Trophoblast cell (in vitro differentiated cells and primary cell): ENCODE results near the gene CALN1.

ENCODE experiments used
- DNase-seq, 2 donors: peaks; one replicate each; pipeline ENCODE4 v3.0.0-alpha.2; 2016
- H2AFZ ChIP-seq: 2 replicates; pipeline ENCODE4 v1.6.1; 2013; ENCODE audit warnings: low read length, moderate library complexity, mild to moderate bottlenecking; ENCODE audit not compliant: insufficient read depth, poor library complexity
- H2AK5ac ChIP-seq: 2 replicates; pipeline ENCODE4 v1.6.1; 2013; ENCODE audit warnings: mild to moderate bottlenecking, low read length
- H2BK120ac ChIP-seq: 2 replicates; pipeline ENCODE4 v1.6.1; 2013; ENCODE audit warnings: low read length, mild to moderate bottlenecking, moderate library complexity; ENCODE audit not compliant: insufficient read depth, poor library complexity
- H2BK12ac ChIP-seq: 2 replicates; pipeline ENCODE4 v1.6.1; 2013; ENCODE audit warnings: mild to moderate bottlenecking, low read length, moderate library complexity
- H2BK5ac ChIP-seq: 2 replicates; pipeline ENCODE4 v1.6.1; 2013; ENCODE audit warnings: low read length, low read depth, moderate library complexity, mild to moderate bottlenecking; ENCODE audit not compliant: poor library complexity
- H3K14ac ChIP-seq: 2 replicates; pipeline ENCODE4 v1.6.1; 2013; ENCODE audit warnings: mild to moderate bottlenecking, low read length
- H3K18ac ChIP-seq: 2 replicates; pipeline ENCODE4 v1.6.1; 2013; ENCODE audit warnings: mild to moderate bottlenecking, low read length
- H3K23ac ChIP-seq: 2 replicates; pipeline ENCODE4 v1.6.1; 2013; ENCODE audit warnings: low read length
- H3K27ac ChIP-seq: 2 replicates; pipeline ENCODE4 v1.5.1; 2013; ENCODE audit warnings: low read depth, mild to moderate bottlenecking, inconsistent platforms, low read length, moderate library complexity
- H3K27me3 ChIP-seq: 2 replicates; pipeline ENCODE4 v1.6.1; 2013; ENCODE audit warnings: inconsistent platforms, mild to moderate bottlenecking, low read length, moderate library complexity; ENCODE audit not compliant: insufficient read depth
- H3K36me3 ChIP-seq, 2 experiments: 1 replicate in 1 of 2; 2 replicates in 1 of 2; pipeline ENCODE4 v1.6.1; 2013; ENCODE audit warnings: low read length in 2 of 2, mild to moderate bottlenecking in 2 of 2, moderate library complexity in 1 of 2; ENCODE audit not compliant: insufficient read depth in 2 of 2, control insufficient read depth in 1 of 2
- H3K4ac ChIP-seq: 2 replicates; pipeline ENCODE4 v1.6.1; 2013; ENCODE audit warnings: low read depth, mild to moderate bottlenecking, low read length, moderate library complexity
- H3K4me1 ChIP-seq, 2 experiments: 1 replicate in 1 of 2; 2 replicates in 1 of 2; pipeline ENCODE4 v1.6.1; 2013; ENCODE audit warnings: low read length in 2 of 2, mild to moderate bottlenecking in 2 of 2, moderate library complexity in 1 of 2; ENCODE audit not compliant: insufficient read depth in 2 of 2, control insufficient read depth in 1 of 2
- H3K4me2 ChIP-seq: 2 replicates; pipeline ENCODE4 v1.6.1; 2013; ENCODE audit warnings: inconsistent platforms, mild to moderate bottlenecking, low read length, moderate library complexity
- H3K4me3 ChIP-seq: 2 replicates; pipeline ENCODE4 v1.5.1; 2013; ENCODE audit warnings: mild to moderate bottlenecking, low read depth, low read length, inconsistent platforms
- H3K79me1 ChIP-seq: one replicate; pipeline ENCODE4 v1.6.1; 2013; ENCODE audit warnings: low read length
- H3K79me2 ChIP-seq: 2 replicates; pipeline ENCODE4 v1.6.1; 2013; ENCODE audit warnings: low read length, mild to moderate bottlenecking; ENCODE audit not compliant: control insufficient read depth, insufficient read depth, poor library complexity
- H3K9ac ChIP-seq: 2 replicates; pipeline ENCODE4 v1.6.1; 2013; ENCODE audit warnings: mild to moderate bottlenecking, low read length
- H3K9me3 ChIP-seq: 2 replicates; pipeline ENCODE4 v1.6.1; 2013; ENCODE audit warnings: low read depth, mild to moderate bottlenecking, control low read depth, inconsistent platforms, low read length; ENCODE audit not compliant: insufficient read depth
- H4K12ac ChIP-seq: 2 replicates; pipeline ENCODE4 v1.6.1; 2013; ENCODE audit warnings: low read depth, mild to moderate bottlenecking, low read length, moderate library complexity
- H4K8ac ChIP-seq: 2 replicates; pipeline ENCODE4 v1.6.1; 2013; ENCODE audit warnings: low read depth, mild to moderate bottlenecking, low read length, moderate library complexity
- H4K91ac ChIP-seq: one replicate; pipeline ENCODE4 v1.6.1; 2013; ENCODE audit warnings: low read depth, mild to moderate bottlenecking, low read length, moderate library complexity
- WGBS: extraction: QIAGEN DNeasy Blood & Tissue Kit; methylation state at CpG from one replicate; pipeline ENCODE4 v1.1.7; 2013; ENCODE audit warnings: missing lambda C conversion rate; ENCODE audit not compliant: insufficient read length, insufficient coverage; ENCODE audit errors: extremely low coverage; 5-methylcytosine and 5-hydroxymethylcytosine counted together

Gene CALN1

DNA sequence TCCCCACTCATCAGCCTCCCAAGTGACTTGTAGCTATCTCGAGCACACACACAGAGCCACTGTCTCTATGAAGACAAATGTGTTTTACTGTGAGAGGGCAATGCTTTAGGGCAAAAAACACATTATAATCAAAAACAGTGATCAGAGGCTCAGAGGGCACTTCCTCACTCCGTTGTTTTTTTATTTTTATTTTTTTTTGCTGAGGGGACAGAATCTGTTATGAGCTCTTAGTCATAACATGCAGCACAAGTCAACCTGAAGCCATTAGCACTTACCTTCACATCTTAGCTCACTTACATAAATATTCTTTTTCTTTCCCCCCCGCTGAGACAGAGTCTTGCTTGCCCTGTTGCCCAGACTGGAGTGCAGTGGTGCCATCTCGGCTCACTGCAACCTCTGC lies 157.7 kb downstream of the CALN1 start:
- H3K4ac ChIP-seq, result no peak overlapping the region
- no peaks in the 10 kb centered on the region for H3K79me1 ChIP-seq
- H4K91ac ChIP-seq, result no peak overlapping the region
- H3K27ac ChIP-seq, result no peak overlapping the region
- H3K79me2 ChIP-seq, result no peaks in the 10 kb centered on the region
- DNase-seq, result no peak
- H2AK5ac ChIP-seq, result no peak overlapping the region
- H4K8ac ChIP-seq, result no peak overlapping the region
- H3K36me3 ChIP-seq, result no peaks in the 10 kb centered on the region
- no peak overlapping the region for H2BK5ac ChIP-seq
- H2BK120ac ChIP-seq, result no peak overlapping the region
- no peaks in the 10 kb centered on the region for H3K4me1 ChIP-seq
- no peak overlapping the region for H3K23ac ChIP-seq
- no peak overlapping the region for H2BK12ac ChIP-seq
- no peak overlapping the region for H4K12ac ChIP-seq
- H2AFZ ChIP-seq, result no peak overlapping the region
- no peak overlapping the region for H3K4me2 ChIP-seq
- H3K18ac ChIP-seq, result no peak overlapping the region
- H3K27me3 ChIP-seq, result no peaks in the 10 kb centered on the region
- no peak overlapping the region for H3K14ac ChIP-seq
- H3K9ac ChIP-seq, result no peak overlapping the region
- no peak overlapping the region for H3K4me3 ChIP-seq
- peaks cover 5% of the 10 kb centered on the region for H3K9me3 ChIP-seq
- no CpG with 5 or more reads among the region's 4 CpGs for WGBS

DNA sequence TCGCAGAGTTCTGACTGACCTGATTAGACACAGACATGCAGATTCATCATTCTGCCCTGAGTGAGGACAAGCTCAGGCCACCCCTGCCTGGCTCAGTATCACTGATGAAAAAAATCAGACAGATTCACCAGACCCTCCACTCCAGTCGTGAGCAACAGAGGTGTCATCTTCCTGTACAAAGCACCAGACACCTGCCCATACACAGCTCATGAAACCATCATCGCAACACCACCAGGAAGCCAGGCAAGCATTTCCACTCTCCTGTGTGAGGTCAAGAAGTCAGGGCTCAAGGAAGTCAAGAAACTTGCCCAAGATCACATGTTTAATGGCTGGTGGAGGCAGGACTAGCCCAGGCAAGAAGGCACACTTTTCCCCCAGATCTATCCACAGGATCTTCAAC lies 163.0 kb downstream of the CALN1 start:
- no peaks in the 10 kb centered on the region for H3K27me3 ChIP-seq
- no peak overlapping the region for H2BK120ac ChIP-seq
- H2BK12ac ChIP-seq, result no peak overlapping the region
- H3K18ac ChIP-seq, result no peak overlapping the region
- DNase-seq, result no peak
- H3K79me2 ChIP-seq, result no peaks in the 10 kb centered on the region
- no peak overlapping the region for H3K4me2 ChIP-seq
- no peaks in the 10 kb centered on the region for H3K36me3 ChIP-seq
- no peaks in the 10 kb centered on the region for H3K79me1 ChIP-seq
- H4K91ac ChIP-seq, result no peak overlapping the region
- H3K4me3 ChIP-seq, result no peak overlapping the region
- no peak overlapping the region for H4K12ac ChIP-seq
- no peak overlapping the region for H2AFZ ChIP-seq
- no peak overlapping the region for H4K8ac ChIP-seq
- H3K9ac ChIP-seq, result no peak overlapping the region
- H3K27ac ChIP-seq, result no peak overlapping the region
- H3K9me3 ChIP-seq, result peaks cover 8% of the 10 kb centered on the region
- H2AK5ac ChIP-seq, result no peak overlapping the region
- no peak overlapping the region for H2BK5ac ChIP-seq
- H3K23ac ChIP-seq, result no peak overlapping the region
- no peaks in the 10 kb centered on the region for H3K4me1 ChIP-seq
- WGBS, result no CpG with 5 or more reads among the region's 3 CpGs
- H3K14ac ChIP-seq, result no peak overlapping the region
- H3K4ac ChIP-seq, result no peak overlapping the region

DNA sequence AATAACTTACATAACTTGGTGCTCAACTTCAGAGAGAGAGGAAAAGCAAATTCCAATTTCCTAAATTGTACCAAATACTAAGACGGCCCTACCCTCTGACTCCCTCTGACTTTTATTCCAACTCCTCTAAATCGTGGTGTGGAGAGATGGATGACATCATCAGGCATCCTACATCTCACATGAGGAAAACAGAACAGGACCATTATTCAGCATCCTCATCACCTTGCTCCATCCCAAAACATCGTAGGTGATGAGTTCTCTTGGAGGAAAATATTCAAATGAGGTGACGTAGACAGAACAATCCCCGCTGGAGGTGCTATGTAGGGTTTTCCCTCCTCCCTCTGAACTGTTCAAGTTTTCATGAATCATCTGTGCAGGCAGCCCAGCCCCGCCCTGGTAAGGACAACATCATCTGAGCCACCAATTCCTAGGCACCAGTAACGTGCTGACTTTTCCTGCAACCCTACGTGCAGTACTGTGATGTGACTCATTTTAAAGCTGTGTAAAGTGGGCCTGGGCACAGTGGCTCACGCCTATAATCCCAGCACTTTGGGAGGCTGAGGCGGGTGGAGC lies 167.2 kb downstream of the CALN1 start:
- WGBS, result no CpG with 5 or more reads among the region's 10 CpGs
- H2AK5ac ChIP-seq, result no peak overlapping the region
- no peak overlapping the region for H2BK120ac ChIP-seq
- no peaks in the 10 kb centered on the region for H3K79me1 ChIP-seq
- no peak overlapping the region for H2BK12ac ChIP-seq
- no peak overlapping the region for H3K9ac ChIP-seq
- H3K4me3 ChIP-seq, result no peak overlapping the region
- no peaks in the 10 kb centered on the region for H3K79me2 ChIP-seq
- H3K4me1 ChIP-seq, result no peaks in the 10 kb centered on the region
- H2AFZ ChIP-seq, result no peak overlapping the region
- no peak overlapping the region for H3K18ac ChIP-seq
- no peak overlapping the region for H4K12ac ChIP-seq
- H3K9me3 ChIP-seq, result peaks cover 5% of the 10 kb centered on the region
- no peak overlapping the region for H3K14ac ChIP-seq
- H3K4me2 ChIP-seq, result no peak overlapping the region
- H3K27me3 ChIP-seq, result no peaks in the 10 kb centered on the region
- H4K91ac ChIP-seq, result no peak overlapping the region
- H4K8ac ChIP-seq, result no peak overlapping the region
- H3K23ac ChIP-seq, result no peak overlapping the region
- H3K36me3 ChIP-seq, result no peaks in the 10 kb centered on the region
- DNase-seq, result no peak
- H3K27ac ChIP-seq, result no peak overlapping the region
- no peak overlapping the region for H2BK5ac ChIP-seq
- no peak overlapping the region for H3K4ac ChIP-seq

DNA sequence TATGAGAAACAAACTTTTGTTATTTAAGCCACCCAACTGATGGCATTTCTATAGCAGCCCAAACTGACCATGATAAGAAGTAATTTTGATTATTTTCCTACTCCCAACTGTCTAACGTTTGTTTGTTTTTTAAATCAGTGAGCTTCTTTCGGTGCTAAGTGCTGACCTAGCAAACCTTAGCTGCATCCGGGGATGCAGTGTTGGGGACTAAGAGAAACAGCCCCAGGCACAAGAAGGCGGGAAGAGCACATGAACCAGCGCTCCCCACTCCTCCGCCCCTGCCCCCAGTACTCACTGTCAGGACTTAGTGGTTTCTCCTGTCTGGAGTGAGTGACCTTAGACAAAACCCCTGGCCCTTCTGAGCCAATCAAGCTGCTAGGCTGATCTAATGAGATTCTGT lies 168.8 kb downstream of the CALN1 start:
- Histone ChIP-seq H3K9me3 (no peaks in the 10 kb centered on the region), H3K4me2 (no peak overlapping the region), H3K4ac (no peak overlapping the region), H2BK12ac (no peak overlapping the region), H2BK120ac (no peak overlapping the region), H3K9ac (no peak overlapping the region), H3K23ac (no peak overlapping the region), H3K79me2 (no peaks in the 10 kb centered on the region), H3K4me1 (no peaks in the 10 kb centered on the region), H4K8ac (no peak overlapping the region), H3K36me3 (no peaks in the 10 kb centered on the region), H3K79me1 (no peaks in the 10 kb centered on the region), H3K27me3 (no peaks in the 10 kb centered on the region), H2BK5ac (no peak overlapping the region), H3K14ac (no peak overlapping the region), H3K18ac (no peak overlapping the region), H2AK5ac (no peak overlapping the region), H2AFZ (no peak overlapping the region), H3K27ac (no peak overlapping the region), H3K4me3 (no peak overlapping the region), H4K91ac (no peak overlapping the region), H4K12ac (no peak overlapping the region)
- DNase-seq, result no peak
- no CpG with 5 or more reads among the region's 6 CpGs for WGBS
